GM19468 (cell line): Measurements from ENCODE around the gene CLECL1.
A peak's percentile ranks its signal among the peaks of the same experiment; 100 is the strongest.
"Not testable (repeated sequence)": the region's sequence is repeated elsewhere in the genome, so short reads cannot be mapped to it uniquely, and the experiment has no call there.

ENCODE experiments used
- ATAC-seq: cut with Tn5 transposase; IDR thresholded peaks from one replicate; pipeline ENCODE4 v1.9.1; 2021; ENCODE audit warnings: mild to moderate bottlenecking, moderate library complexity, moderate number of reproducible peaks; ENCODE audit not compliant: unreplicated experiment; ENCODE audit errors: extremely low read depth

CLECL1 gene

GRCh38 chr12:9725213-9725870, 7.6 kb downstream of the CLECL1 start:
- ATAC-seq: no peak

GRCh38 chr12:9724023-9724422, 8.9 kb downstream of the CLECL1 start:
- no peak for ATAC-seq

- ATAC-seq: peak; percentile 50
Observed at GRCh38 chr12:9721394-9722092, 11.4 kb downstream of the CLECL1 start.

GRCh38 chr12:9719790-9720189, 13.1 kb downstream of the CLECL1 start:
- no peak for ATAC-seq

- no peak for ATAC-seq
Observed at GRCh38 chr12:9718968-9719367, 13.9 kb downstream of the CLECL1 start.

GRCh38 chr12:9717070-9717925, 15.6 kb downstream of the CLECL1 start:
- ATAC-seq: no peak

GRCh38 chr12:9713032-9713558, 19.8 kb downstream of the CLECL1 start:
- ATAC-seq: peak; percentile 66

GRCh38 chr12:9711664-9712063, 21.2 kb downstream of the CLECL1 start:
- no peak for ATAC-seq

- ATAC-seq: no peak
Observed at GRCh38 chr12:9710584-9711375, 22.1 kb downstream of the CLECL1 start.

- no peak for ATAC-seq
Observed at GRCh38 chr12:9708853-9709252, 24.0 kb downstream of the CLECL1 start.

- no peak for ATAC-seq
Observed at GRCh38 chr12:9707864-9708808, 24.8 kb downstream of the CLECL1 start.

GRCh38 chr12:9707356-9707755, 25.5 kb downstream of the CLECL1 start:
- no peak for ATAC-seq

- no peak for ATAC-seq
Observed at GRCh38 chr12:9706086-9706685, 26.7 kb downstream of the CLECL1 start.

- ATAC-seq: not testable (repeated sequence)
Observed at GRCh38 chr12:9704561-9704960, 28.3 kb downstream of the CLECL1 start.

GRCh38 chr12:9702255-9702654, 30.6 kb downstream of the CLECL1 start:
- ATAC-seq: no peak

- ATAC-seq: no peak
Observed at GRCh38 chr12:9701380-9702154, 31.3 kb downstream of the CLECL1 start.

- no peak for ATAC-seq
Observed at GRCh38 chr12:9700606-9700956, 32.3 kb downstream of the CLECL1 start.
